ENCODE results near the gene IRAG1.

GRCh38 chr11:10657308-10658271 lies 36.0 kb downstream of the IRAG1 start:
- TF ChIP-seq POLR2AphosphoS5 (IDR thresholded peaks at IDR 0.05; ENCODE audit: low read depth, low read length) (no peak), TAF1 (IDR thresholded peaks at IDR 0.05; ENCODE audit: borderline replicate concordance, insufficient read depth, low read length) (no peak), FOXP2 (optimal IDR thresholded peaks at IDR 0.05; ENCODE audit: borderline replicate concordance, extremely low read depth, extremely low read length, insufficient read depth) (no peak), SIN3A (IDR thresholded peaks at IDR 0.05; ENCODE audit: borderline replicate concordance, insufficient read depth, low read length) (no peak)
- TF ChIP-seq, protein P1, sequence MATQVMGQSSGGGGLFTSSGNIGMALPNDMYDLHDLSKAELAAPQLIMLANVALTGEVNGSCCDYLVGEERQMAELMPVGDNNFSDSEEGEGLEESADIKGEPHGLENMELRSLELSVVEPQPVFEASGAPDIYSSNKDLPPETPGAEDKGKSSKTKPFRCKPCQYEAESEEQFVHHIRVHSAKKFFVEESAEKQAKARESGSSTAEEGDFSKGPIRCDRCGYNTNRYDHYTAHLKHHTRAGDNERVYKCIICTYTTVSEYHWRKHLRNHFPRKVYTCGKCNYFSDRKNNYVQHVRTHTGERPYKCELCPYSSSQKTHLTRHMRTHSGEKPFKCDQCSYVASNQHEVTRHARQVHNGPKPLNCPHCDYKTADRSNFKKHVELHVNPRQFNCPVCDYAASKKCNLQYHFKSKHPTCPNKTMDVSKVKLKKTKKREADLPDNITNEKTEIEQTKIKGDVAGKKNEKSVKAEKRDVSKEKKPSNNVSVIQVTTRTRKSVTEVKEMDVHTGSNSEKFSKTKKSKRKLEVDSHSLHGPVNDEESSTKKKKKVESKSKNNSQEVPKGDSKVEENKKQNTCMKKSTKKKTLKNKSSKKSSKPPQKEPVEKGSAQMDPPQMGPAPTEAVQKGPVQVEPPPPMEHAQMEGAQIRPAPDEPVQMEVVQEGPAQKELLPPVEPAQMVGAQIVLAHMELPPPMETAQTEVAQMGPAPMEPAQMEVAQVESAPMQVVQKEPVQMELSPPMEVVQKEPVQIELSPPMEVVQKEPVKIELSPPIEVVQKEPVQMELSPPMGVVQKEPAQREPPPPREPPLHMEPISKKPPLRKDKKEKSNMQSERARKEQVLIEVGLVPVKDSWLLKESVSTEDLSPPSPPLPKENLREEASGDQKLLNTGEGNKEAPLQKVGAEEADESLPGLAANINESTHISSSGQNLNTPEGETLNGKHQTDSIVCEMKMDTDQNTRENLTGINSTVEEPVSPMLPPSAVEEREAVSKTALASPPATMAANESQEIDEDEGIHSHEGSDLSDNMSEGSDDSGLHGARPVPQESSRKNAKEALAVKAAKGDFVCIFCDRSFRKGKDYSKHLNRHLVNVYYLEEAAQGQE (IDR thresholded peaks at IDR 0.05; ENCODE audit: insufficient read depth in 1 of 2, low read depth in 2 of 2, low read length in 2 of 2): no peak
